CMK (cell line): ENCODE data around the gene SMC4.
"Not testable (repeated sequence)": the region's sequence is repeated elsewhere in the genome, so short reads cannot be mapped to it uniquely, and the experiment has no call there.

Experiments
- DNase-seq: peaks from one replicate; pipeline ENCODE4 v3.0.0-alpha.2; 2010; ENCODE audit warnings: low read depth

The SMC4 gene

DNA sequence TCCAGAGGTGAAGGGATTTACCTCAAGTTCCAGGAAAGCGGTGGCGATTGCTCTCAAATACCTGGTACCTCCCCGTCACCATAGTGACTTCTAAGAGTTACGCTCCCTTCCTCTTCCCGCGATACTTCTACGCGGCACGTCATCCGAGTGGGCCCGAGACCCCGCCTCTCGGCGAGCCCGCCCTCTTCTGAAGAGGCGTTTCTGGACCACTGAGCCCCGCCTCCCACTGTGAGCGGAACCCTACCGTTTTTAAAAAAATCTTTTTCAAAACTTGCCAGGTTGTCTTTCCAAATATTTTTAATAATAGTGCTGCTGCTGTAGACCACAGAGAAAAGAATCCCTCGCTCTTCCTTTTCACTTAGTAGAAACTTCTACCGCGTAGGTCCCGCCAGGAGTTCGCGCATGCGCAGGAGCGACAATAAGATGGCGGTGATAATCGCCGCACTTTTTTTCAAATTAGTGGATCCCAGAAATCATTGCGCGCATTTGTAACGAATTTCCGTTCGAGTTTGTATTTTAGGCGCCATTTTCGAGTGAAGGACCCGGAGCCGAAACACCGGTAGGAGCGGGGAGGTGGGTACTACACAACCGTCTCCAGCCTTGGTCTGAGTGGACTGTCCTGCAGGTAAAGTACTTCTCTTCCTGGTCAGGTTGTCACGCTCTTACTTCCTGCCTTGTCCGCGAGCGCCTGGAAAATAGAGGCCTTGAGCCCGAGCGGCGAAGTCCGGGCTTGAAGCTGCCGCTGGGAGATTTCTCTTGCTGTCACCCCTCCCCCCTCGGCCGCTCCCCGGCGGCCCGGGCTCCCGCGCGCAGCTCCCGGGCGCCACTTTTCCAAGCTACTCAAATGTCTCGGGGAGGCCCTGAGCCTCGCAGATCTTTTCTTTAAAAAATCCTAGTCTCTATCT lies at the start of gene SMC4, which contains the start of gene IFT80:
Gene SMC4 (plus strand): TSS at position 526 of the 905 bp plus-strand sequence. CDS start 1,177 bp downstream, outside the sequence.
Gene IFT80 (minus strand): TSS at position 101 of the 905 bp plus-strand sequence. CDS start 14,625 bp downstream, outside the sequence.
- peak; percentile 79 for DNase-seq

DNA sequence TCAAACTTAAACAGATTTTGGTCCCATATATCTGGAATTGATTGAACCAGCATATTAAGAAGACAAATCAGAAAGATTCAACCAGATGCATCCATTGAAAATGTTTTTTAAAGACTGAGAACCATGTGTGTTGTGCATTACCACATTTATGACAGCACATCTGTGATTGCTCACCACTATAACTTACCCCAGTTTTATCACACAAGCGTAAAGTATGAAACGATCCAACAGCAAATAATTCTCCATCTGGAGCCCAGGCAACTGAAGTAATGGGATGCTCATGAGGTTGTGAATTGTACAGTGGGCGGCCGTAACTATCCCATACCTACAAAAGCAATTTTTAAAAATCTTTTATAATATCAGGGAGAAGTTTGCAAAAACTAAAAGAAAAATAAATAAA lies 43.6 kb upstream of the SMC4 start:
- no peak for DNase-seq

DNA sequence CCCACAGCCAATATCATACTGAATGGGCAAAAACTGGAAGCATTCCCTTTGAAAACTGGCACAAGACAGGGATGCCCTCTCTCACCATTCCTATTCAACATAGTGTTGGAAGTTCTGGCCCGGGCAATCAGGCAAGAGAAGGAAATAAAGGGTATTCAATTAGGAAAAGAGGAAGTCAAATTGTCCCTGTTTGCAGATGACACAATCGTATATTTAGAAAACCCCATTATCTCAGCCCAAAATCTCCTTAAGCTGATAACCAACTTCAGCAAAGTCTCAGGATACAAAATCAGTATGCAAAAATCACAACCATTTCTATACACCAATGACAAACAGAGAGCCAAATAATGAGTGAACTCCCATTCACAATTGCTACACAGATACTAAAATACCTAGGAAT lies 36.6 kb upstream of the SMC4 start:
- not testable (repeated sequence) for DNase-seq

DNA sequence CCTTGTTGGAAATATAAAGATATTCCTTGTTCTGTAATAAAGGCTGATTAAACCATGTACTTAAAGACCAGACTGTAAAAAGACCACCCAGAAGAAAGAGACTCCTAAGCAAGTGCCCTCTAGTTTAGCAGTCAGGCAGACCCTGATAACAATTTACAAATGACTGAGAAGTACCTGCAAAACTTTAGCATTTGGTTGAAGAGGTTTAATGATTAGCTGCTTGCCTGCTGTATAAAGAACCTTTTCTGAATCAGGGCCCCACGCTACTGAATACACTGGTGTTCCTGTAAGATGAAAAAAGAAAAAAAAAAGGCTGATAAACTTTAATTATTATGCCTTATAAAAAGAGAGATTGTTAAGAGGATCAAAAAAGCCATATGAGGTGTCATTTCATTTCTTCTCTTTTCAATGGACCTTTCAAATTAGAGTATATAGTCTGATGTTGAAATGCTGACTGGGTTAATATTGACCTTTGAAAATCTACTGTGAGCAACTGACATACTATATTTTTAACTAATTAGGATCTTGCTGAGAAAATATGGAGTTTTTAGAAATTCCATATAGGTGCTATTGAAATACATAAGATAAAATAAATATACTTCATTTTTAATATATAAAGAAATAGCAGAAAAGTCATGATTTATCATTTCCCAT lies 33.5 kb upstream of the SMC4 start:
- DNase-seq = no peak

DNA sequence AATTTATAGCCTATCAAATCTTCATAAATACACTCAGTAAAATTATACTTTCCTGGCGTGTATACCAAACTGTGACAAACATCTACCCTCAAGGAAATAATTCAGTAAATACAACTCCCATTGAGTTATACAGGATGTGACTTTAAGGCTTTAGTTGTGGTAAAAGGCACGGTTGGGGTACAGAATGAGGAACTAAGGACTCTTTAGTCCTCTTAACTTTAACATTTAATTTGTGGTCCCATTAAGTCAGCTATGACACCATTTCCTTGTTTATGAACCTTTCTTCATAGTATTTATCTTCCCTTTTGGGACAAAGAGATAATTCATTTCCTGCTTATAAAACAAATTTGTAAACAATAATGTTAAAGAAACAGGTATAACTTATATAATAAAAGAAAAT lies 30.6 kb upstream of the SMC4 start:
- no peak for DNase-seq

DNA sequence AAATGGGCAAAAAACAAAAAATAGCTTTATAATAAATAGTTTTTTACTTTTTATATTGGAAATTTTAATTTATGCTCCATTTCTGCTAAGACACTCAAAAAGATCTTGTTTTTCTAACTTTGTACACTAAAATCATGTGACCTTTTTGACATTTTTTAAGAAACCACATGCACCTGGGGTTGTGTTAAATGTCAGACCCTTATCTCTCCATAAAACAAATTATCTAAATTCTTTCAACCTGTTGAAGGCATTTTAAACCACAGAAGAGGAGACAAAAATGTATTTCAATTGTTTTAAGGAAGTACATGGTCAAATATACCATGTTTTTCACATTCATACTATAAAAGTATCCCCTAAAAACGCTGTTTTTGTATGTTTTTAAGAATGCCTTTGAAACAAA lies 29.7 kb upstream of the SMC4 start:
- no peak for DNase-seq

DNA sequence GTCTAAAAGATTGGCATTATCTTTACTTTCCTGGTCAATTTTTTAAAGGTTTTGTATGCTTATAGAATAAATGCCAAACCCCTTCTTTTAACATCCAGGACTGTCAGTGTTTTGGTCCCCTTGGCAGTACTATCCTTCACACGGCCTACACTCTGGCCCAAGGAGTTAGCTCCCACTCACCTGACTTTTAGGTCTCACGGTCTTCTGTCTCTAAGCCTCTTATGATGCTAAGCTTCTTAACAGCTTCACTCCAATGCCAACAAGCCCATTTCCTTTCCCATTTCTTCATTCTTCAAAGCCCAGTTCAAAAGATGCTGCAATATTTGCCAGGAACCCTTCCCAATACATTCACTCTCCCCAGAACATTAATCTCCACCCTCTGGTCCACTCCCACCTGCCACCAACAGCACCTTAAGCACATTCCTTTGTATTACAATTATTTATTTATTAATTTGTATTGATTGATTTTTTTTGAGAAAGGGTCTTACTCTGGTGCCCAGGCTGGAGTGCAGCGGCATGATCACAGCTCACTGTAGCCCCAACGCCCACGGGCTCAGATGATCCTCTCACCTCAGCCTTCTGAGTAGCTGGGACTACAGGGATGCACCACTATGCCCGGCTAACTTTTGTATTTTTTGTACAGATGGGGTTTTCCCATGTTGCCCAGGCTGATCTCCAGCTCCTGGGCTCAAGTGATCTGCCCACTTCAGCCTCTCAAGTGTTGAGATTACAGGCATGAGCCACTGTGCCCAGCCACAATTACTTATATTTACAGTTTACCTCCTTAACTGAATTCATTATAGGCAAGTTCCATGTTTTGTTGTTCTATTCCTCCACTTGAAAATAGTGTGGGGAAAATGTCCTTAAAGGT lies 28.2 kb upstream of the SMC4 start:
- DNase-seq = no peak

DNA sequence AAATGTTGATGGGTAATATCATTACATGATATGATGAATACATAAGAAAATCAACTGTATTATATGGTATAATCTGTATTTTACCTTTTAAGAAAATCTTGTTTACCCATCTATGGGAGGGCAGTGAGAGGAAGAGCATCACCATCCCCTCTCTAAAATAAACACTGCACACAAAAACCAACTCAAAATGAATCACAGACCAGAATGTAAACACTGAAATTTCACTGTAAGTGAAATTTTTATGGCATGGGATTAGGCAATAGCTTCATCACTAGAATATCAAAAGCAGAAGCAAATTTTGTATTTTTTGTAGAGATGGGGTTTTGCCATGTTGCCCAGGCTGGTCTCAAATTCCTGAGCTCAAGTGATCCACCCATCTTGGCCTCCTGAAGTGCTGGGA lies 26.7 kb upstream of the SMC4 start:
- no peak for DNase-seq

DNA sequence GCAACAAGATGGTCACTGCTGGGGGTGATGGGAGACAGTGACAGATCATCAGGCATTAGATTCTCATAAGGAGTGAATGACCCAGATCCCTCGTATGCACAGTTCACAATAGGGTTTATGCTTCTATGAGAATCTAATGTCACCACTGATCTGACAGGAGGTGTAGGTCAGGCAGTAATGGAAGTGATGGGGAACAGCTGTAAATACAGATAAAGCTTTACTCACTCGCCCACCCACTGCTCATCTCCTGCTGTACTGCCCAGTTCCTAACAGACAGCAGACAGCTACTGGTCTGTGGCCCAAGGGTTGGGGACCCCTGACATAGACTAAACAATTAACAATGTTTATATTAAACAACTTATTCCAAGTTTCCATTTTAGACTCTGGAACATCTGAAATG lies 25.8 kb upstream of the SMC4 start:
- DNase-seq = no peak

DNA sequence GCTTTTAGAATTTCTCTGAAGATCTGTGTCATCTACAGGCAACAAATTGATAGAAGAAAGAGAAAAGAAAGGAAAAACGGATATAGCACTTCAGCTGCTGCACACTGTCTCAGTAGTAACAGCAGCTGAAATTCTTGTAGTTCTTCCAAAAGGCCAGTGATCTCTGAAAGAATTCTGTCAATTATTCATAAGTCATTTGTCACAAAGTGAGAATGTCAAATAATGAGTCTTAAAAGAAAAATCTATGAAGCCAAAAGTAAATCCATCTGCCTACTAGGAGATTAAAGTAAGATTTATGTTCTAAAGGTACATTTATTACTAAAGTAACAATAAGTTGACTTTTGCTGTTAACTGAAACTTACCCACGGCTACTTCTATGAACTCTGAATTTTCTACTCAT lies 25.0 kb upstream of the SMC4 start:
- DNase-seq = no peak

DNA sequence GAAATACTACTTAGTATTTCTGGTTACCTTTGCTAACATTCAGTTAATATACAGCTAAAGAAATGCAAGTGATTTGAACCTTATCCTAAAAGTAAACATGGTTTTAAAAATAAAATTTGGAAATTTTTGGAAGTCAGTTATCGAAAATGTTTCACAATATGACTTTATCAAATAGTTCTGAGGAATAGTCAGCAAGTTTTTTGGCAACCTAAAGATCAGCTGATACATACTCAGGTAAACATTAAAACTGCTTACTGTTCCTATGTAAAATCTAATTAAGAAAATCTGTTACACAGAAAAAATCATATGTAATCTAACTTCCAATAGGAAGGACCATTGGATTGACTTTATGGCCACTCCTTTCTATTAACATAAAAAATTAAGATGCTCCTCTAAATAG lies 24.5 kb upstream of the SMC4 start:
- no peak for DNase-seq

DNA sequence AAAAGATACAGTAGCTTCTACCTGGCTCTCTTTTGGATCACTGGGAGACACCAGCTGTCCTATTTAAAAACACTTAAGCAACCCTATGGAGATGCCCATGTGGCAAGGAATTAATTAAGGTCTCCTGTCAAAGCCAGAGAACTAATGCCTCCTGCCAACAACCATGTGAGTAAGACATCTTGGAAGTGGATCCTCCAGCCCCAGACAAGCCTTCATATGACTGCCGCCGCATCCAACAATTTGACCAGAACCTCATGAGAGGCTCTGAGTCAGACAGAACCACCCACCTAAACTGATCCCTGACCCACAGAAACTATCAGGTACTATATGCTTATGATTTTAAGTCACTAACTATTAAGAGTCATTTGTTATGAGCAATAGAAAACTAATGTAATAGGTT lies 22.8 kb upstream of the SMC4 start:
- no peak for DNase-seq

DNA sequence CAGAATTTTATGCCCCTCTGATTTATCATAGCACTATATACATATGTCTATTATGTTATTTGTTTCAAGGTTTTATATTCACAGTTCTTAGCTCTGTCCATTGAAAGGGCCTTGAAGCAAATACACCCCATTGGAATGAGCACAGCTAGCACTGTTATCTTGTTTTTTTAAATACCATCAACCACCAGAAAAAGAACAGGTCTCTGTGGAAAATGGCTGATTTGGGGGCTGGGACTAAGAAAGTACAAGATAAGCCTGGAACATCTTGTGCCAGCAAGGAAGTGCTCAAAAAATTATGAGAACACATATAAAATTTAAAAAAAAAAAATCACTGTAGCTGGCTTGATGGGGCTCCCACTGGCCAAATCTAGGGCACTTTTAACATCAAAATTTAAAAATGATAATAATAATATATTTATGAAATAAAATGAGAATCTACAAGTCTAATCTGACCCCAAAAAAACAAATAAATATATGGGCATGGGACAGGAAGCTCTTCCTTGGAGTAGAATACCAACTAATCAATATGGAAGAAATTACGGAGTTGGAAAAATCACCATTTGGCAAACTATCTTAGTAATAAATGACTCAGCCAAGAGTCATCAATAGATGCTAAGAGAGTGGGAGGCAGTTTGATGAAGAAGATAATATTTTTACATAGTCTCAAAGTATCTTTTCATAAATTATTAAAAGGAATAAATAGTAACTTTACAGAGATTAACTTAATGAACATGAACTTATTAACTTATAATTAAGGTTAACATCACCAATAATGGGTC lies 20.9 kb upstream of the SMC4 start:
- no peak for DNase-seq

DNA sequence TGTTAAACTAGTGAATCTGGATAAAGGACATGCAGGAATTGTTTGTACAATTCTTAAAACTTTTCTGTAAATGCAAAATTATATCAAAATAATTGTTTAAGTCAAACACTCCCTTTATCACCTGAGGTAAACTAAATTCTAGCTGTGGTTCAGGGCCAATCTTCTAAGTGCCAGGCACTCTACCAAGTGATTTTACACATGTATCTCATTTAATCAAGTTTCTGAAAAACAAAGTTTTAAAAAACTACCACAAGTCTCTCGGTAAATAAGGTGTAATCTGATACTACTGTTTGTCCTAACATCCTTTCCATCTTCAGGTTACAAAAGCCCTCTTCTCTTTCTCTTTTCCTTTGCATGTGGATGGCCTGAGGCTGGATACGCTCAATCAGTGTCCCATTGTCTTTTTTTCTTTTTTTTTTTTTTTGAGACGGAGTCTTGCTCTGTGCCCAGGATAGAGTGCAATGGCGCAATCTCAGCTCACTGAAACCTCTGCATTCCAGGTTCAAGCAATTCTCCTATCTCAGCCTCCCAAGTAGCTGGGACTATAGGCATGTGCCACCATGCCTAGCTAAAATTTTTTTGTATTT lies 19.7 kb upstream of the SMC4 start:
- DNase-seq = no peak

DNA sequence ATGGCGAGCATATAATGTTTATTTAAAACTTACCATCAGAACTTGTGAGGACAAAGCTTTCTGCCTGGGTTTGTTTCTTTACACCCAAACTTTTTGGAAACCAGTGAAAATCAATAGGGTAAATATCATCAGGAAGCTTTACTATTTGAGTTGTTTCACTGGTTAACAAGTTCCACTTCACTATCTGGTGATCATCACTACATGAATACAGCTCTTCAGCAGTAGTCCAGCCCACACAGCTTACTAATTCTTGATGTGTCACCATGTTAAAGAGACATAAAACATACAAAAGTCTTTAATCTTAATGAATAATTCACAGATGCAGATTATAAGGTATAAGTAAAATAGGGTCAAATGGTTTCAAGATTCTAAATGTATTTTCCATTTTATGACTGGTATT lies 18.0 kb upstream of the SMC4 start:
- no peak for DNase-seq

DNA sequence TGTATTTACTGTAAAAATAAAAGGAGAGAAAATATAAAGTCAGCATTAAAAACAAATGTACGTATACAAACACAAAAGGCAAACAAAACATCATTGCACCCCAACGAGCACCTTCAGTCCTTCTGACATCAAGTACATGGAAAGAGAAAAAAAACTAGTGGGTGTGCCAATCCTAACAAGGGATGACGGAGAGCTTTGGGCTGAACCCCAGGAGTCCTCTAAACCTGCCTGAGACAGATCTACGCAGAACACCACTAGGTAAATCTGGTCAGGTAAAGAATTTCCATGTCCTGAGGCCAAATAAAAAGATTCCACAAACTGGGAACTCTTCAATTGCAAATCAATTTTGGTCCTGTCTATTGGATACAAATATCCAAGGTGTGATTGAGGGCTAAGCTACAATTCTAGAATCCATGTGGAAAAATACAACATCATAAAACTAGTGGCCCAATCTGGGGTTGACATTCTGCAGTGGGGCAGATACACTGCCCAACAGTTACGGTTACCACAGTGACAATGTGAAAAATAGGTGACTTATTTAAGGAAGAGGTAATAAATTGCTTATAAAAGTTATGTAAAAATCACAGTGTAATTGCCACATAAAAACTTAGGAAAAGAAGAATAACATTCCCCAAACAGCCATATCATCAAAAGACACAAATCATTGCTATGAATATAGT lies 14.7 kb upstream of the SMC4 start:
- no peak for DNase-seq

DNA sequence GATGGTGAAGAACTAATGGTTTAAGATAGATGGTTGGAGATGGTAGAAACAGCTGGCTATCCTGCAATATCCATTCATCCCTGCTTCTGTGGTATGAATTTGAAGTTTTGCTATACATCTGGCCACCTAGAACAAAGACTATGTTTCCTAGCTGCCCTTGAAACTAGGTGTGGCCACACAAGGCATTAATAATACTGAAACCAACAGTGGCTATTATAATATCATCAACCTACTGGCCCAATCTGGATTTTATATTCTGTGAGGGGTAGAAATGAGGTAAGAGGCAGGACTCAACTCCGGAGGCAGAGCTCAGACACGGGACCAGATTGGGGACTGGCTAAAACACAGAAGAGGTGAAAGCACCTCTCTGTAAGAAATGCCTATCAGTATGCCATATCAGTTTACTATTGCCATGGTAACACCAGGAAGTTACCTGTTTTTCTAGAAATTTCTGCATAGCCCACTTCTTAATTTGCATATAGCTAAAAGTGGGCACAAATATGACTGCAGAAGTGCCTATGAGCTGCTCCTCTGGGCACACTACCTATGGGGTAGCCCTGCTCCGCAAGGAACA lies 8.8 kb upstream of the SMC4 start:
- DNase-seq = no peak

DNA sequence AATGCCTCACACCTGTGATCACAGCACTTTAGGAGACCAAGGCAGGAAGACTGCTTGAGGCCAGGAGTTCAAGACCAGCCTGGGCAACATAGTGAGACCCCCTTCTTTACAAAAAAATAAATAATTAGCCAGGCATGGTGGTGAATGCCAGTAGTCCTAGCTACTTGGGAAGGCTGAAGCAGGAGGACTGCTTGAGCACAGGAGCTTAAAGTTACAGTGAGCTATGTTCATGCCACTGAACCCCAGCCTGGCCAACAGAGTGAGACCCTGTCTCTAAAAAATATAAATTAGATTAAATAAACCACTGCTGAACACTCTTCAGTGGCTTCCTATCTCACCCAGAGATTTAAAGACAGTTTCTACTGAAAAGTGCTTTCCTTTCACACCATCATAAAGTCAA lies 6.7 kb upstream of the SMC4 start:
- no peak for DNase-seq

DNA sequence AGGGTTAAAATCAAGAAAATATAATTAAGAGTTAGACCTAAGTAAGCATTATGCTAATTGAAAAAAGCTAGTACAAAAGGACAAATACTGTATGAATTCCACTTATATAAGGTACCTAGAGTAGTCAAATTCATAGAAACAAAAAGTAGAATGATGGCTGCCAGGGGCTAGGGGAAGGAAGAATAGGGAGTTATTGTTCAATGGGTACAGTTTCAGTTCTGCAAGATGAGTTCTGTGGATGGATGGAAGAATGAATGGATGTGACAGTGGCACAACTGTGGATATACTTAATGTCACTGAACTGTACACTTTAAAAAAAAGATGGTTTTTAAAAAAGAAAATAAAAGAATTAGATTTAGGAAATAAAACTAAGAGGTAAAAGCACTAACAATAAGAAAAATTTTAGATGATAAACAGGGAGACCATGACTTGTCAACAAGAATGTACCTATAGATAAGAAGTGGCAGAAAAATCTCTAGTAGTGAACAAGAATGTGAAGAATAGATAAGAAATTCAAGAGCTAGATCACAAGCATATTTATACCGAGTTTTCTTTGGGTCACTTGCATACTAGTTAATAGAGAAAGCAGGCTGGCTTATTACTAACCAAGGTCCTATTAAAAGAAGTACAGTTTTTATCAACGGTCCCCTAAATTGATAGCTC lies 6.0 kb upstream of the SMC4 start:
- DNase-seq = no peak

DNA sequence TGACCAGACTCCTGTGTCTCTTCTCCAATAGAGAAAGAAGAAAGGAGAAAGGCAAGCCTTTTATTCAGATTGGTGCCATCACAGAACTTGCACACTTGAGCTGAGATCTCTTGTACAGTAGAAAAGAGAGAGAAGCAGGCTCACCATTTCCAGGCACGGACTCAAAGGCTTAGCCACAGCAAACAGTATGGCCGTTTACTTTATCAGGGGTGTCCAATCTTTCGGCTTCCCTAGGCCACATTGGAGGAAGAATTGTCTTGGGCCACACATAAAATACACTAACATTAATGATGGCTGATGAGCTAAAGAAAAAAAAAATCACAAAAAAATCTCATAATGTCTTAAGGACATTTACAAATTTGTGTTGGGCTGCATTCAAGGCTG lies 5.4 kb upstream of the SMC4 start:
- no peak for DNase-seq
